MM.1S (cell line): Measurements from ENCODE around the gene JUND.

Experiments used
- DNase-seq: peaks from one replicate; pipeline ENCODE4 v3.0.0-alpha.2; 2015
- H2AFZ ChIP-seq: fragments of 300-600 bp; sonication (generic); 2 replicates; pipeline ENCODE4 v1.6.0; 2016; ENCODE audit warnings: antibody characterized with exemption, low read length
- H3F3A ChIP-seq: fragments of 300-600 bp; sonication (generic); 2 replicates; pipeline ENCODE4 v1.6.1; 2016; ENCODE audit warnings: mild to moderate bottlenecking, antibody characterized with exemption, low read length, moderate library complexity, mixed read lengths; ENCODE audit not compliant: insufficient read depth
- H3K27ac ChIP-seq: fragments of 300-600 bp; sonication (generic); 2 replicates; pipeline ENCODE4 v1.5.1; 2016; ENCODE audit warnings: mild to moderate bottlenecking, low read length
- H3K27me3 ChIP-seq: fragments of 300-600 bp; sonication (generic); replicated peaks from 2 replicates; pipeline ENCODE4 v1.6.0; 2016; ENCODE audit warnings: low read length; ENCODE audit not compliant: insufficient read depth
- H3K36me3 ChIP-seq: fragments of 300-600 bp; sonication (generic); replicated peaks from 2 replicates; pipeline ENCODE4 v1.6.1; 2016; ENCODE audit warnings: mild to moderate bottlenecking, low read length, mixed read lengths; ENCODE audit not compliant: insufficient read depth
- H3K4me1 ChIP-seq: fragments of 300-600 bp; sonication (generic); 2 replicates; pipeline ENCODE4 v1.6.1; 2016; ENCODE audit warnings: low read length, mixed read lengths
- H3K4me2 ChIP-seq: fragments of 300-600 bp; sonication (generic); 2 replicates; pipeline ENCODE4 v1.6.0; 2016; ENCODE audit warnings: low read depth, low read length
- H3K4me3 ChIP-seq: fragments of 300-600 bp; sonication (generic); 2 replicates; pipeline ENCODE4 v1.5.1; 2016; ENCODE audit warnings: low read length, mixed read lengths
- H3K79me2 ChIP-seq: fragments of 300-600 bp; sonication (generic); 2 replicates; pipeline ENCODE4 v1.6.1; 2016; ENCODE audit warnings: mixed run types, low read length, mixed read lengths
- H3K9ac ChIP-seq: fragments of 300-600 bp; sonication (generic); 2 replicates; pipeline ENCODE4 v1.6.1; 2016; ENCODE audit warnings: low read length, mixed read lengths
- H3K9me2 ChIP-seq: fragments of 300-600 bp; sonication (generic); replicated peaks from 2 replicates; pipeline ENCODE4 v1.6.1; 2016; ENCODE audit warnings: mild to moderate bottlenecking, low read length, mixed read lengths; ENCODE audit not compliant: insufficient read depth
- H3K9me3 ChIP-seq: fragments of 300-600 bp; sonication (generic); replicated peaks from 2 replicates; pipeline ENCODE4 v1.6.1; 2016; ENCODE audit warnings: mild to moderate bottlenecking, low read length, mixed read lengths; ENCODE audit not compliant: insufficient read depth
- H4K20me1 ChIP-seq: fragments of 300-600 bp; sonication (generic); 2 replicates; pipeline ENCODE4 v1.6.1; 2016; ENCODE audit warnings: mild to moderate bottlenecking, low read length, moderate library complexity, mixed read lengths; ENCODE audit not compliant: insufficient read depth
- CTCF ChIP-seq: fragments of 300-600 bp; sonication (generic); IDR thresholded peaks from 2 replicates; pipeline ENCODE4 v1.5.1; 2016; ENCODE audit warnings: antibody characterized with exemption, low read length, mixed read lengths
- EZH2 ChIP-seq: fragments of 300-600 bp; sonication (generic); optimal IDR thresholded peaks from 2 replicates; pipeline ENCODE3; 2017; ENCODE audit warnings: low read depth, mild to moderate bottlenecking, antibody characterized with exemption, low read length, mixed read lengths
- EZH2phosphoT487 ChIP-seq: fragments of 300-600 bp; sonication (generic); IDR thresholded peaks from 2 replicates; pipeline ENCODE4 v1.6.1; 2018; ENCODE audit warnings: antibody characterized with exemption, low read length

Gene JUND

GRCh38 chr19:18249834-18250233 lies 31.6 kb downstream of the JUND start:
- Histone ChIP-seq H3K9me2 (no peaks in the 10 kb centered on the region), H3K4me1 (peaks cover 5% of the 10 kb centered on the region; the same call in 1 of the 2 replicates), H3K4me3 (no peak overlapping the region), H3K36me3 (no peaks in the 10 kb centered on the region), H2AFZ (no peak overlapping the region), H3F3A (no peaks in the 10 kb centered on the region), H3K4me2 (no peak overlapping the region), H3K27ac (no peak overlapping the region), H3K79me2 (no peaks in the 10 kb centered on the region), H3K9ac (no peak overlapping the region), H4K20me1 (no peaks in the 10 kb centered on the region), H3K9me3 (no peaks in the 10 kb centered on the region), H3K27me3 (peaks cover 75% of the 10 kb centered on the region)
- TF ChIP-seq CTCF: no peak
- TF ChIP-seq EZH2: no peak
- no peak for TF ChIP-seq EZH2phosphoT487
- DNase-seq: no peak

GRCh38 chr19:18245297-18245696 lies 36.1 kb downstream of the JUND start:
- Histone ChIP-seq H3K27ac (no peak overlapping the region), H3K9me2 (no peaks in the 10 kb centered on the region), H3K27me3 (peaks cover 82% of the 10 kb centered on the region), H3K9ac (no peak overlapping the region), H3K36me3 (no peaks in the 10 kb centered on the region), H3K79me2 (no peaks in the 10 kb centered on the region), H3K4me3 (no peak overlapping the region), H4K20me1 (no peaks in the 10 kb centered on the region), H3K4me2 (no peak overlapping the region), H2AFZ (no peak overlapping the region), H3K4me1 (no peaks in the 10 kb centered on the region), H3K9me3 (no peaks in the 10 kb centered on the region), H3F3A (no peaks in the 10 kb centered on the region)
- no peak for DNase-seq
- TF ChIP-seq EZH2 (no peak), CTCF (no peak)

- Histone ChIP-seq H3K4me2 (no peak overlapping the region), H2AFZ (no peak overlapping the region), H3K4me1 (no peaks in the 10 kb centered on the region), H3K27ac (no peak overlapping the region), H3K9me3 (no peaks in the 10 kb centered on the region), H4K20me1 (no peaks in the 10 kb centered on the region), H3F3A (no peaks in the 10 kb centered on the region), H3K79me2 (no peaks in the 10 kb centered on the region), H3K9me2 (no peaks in the 10 kb centered on the region), H3K27me3 (peaks cover 73% of the 10 kb centered on the region), H3K4me3 (no peak overlapping the region), H3K9ac (no peak overlapping the region), H3K36me3 (no peaks in the 10 kb centered on the region)
- TF ChIP-seq EZH2phosphoT487: no peak
- TF ChIP-seq CTCF: no peak
- no peak for TF ChIP-seq EZH2
- DNase-seq: no peak
These were observed 42.1 kb downstream of the JUND start for GRCh38 chr19:18239303-18239702.
